Subcutaneous adipose tissue (tissue), 4 donors: ENCODE data around the gene PCSK7. TPM values are rescaled to one million over a fixed set of nuclear protein-coding genes. Genes with fewer than 3 reads are reported as not detected.

Source experiments
- total RNA-seq, 4 donors: library from RNA; depleted of rRNA; stranded (reverse); fragments of >200 nt; gene quantifications; one replicate each; pipeline ENCODE4 v1.1.0, GENCODE V29; 2016
- TF ChIP-seq, protein P1 (sequence below): fragments of 450-650 bp; IDR thresholded peaks from one replicate; pipeline ENCODE4 v1.5.1; 2016; ENCODE audit warnings: low read depth, mild to moderate bottlenecking, control low read depth, antibody characterized with exemption, moderate library complexity

The PCSK7 gene
- total RNA-seq, 4 donors from 2014 or later, result 26.2 to 91.0 (median 46.3) TPM

DNA sequence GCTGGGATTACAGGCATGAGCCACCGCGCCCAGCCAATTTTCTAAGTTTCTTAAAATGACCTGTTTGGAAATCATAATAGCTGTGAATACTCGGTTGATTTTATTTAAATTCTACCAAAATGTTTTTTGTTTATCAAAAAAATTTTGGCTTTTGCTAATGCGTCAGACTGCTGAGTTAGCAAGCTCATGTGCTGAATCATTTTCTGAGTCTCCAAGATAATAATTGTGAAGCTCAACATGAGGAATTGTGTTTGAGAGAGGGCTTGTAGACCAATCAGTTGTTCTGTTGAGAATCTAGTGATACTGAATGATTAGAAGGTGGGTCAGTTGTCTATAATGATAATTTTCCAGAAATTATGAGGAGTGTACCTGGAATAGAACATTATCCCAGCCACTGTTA is 16.5 kb upstream of the PCSK7 start:
- TF ChIP-seq, protein P1, sequence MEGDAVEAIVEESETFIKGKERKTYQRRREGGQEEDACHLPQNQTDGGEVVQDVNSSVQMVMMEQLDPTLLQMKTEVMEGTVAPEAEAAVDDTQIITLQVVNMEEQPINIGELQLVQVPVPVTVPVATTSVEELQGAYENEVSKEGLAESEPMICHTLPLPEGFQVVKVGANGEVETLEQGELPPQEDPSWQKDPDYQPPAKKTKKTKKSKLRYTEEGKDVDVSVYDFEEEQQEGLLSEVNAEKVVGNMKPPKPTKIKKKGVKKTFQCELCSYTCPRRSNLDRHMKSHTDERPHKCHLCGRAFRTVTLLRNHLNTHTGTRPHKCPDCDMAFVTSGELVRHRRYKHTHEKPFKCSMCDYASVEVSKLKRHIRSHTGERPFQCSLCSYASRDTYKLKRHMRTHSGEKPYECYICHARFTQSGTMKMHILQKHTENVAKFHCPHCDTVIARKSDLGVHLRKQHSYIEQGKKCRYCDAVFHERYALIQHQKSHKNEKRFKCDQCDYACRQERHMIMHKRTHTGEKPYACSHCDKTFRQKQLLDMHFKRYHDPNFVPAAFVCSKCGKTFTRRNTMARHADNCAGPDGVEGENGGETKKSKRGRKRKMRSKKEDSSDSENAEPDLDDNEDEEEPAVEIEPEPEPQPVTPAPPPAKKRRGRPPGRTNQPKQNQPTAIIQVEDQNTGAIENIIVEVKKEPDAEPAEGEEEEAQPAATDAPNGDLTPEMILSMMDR, result no peak

DNA sequence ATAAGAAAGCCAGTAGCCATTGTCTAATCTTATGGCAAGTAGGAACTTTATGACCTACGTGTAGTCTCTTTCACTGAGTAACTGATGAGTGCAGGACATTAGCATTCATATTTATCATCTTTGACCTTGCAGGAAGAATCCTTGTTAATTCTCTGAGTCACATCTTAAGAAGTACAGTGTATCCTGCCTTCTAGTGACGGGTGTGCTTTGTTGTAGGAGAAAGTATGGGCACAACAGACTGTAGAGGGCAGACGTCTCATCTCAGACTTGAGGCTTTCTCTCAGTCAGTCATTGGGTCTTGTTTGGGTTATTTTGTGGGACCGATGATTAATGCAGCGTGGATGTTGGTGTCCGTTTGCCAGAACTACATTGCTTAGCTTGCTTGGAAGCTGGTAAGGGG is 7.4 kb upstream of the PCSK7 start:
- TF ChIP-seq, protein P1, result no peak

DNA sequence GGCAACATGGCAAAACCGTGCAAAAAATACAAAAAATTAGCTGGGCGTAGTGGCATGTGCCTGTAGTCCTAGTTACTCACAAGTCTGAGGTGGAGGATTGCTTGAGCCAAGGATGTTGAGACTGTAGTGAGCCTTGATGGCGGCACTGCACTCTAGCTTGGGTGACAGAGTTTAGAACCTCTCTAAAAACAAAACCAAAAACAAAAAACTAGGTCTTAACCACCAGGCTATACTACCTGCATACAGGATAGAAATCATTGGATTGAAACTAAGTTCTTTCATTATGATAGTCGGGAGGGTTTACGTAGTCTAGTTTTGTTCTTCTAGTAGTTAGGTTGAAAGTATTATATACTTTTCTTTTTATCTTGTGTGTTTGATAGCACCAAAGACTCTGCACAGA is 6.3 kb upstream of the PCSK7 start:
- TF ChIP-seq, protein P1, result no peak

DNA sequence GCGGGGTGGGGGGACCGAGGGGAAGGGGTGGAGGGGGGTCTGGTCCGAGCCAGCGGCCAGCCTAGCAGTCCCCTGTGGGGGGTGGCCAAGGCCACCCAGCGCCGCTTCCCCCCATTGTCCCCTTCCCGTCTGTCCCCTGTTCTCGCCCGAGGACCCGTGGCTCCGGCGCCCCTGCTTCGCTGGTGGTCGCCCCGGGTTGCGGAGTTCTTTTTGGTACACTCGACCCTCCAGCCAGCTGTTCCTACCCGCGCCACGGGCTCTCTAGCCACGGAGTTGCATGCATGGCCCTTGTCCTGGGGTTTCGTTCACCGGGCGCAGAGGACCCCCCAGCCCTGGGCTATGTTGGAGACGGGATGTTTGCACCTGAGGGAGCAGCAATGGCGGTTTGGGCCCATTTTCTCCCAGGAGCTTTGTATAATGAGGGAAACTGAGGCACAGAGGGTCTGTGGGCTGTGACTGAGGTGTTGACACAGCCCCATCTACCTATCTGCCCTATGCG is 1.1 kb upstream of the PCSK7 start:
- TF ChIP-seq, protein P1, result no peak

DNA sequence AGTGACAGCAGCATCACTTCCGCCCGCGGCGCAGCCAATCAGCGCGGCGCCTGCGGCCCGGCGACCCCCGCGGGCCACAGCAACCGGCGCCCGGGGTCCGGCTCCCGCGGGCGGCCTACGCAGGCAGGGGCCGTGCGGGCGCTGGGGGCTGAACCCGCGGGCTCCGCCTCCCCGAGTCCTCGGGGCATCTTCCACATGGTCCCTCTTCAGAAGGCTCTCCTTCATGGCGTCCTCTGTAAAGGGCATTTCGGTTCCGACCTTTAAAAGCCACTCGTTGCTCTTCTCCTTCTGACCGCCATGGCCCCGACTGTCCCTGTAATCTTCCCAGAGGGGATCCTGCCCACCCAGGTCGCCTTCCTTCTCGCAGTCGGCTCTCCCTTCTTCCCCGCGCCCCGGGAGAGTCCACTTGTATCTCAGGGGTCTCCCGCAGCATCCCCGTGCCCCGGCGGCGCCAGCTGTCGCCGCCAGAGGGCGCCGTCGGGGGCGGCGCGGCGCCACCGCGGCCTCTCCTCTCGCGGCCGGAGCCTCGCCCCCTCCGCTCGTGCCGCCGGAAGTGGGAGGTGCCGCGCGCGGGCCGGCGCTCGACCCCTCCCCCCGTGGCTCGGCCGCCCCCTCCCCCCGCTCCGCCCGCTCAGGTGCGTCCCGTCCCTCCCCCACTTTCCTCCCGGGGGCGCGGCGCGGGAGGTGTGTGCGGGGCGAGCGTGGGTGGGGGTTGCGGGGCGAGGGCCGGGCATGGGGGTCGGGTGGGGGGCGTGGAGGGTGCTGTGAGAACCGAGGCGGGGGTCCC is 412 bp upstream of the PCSK7 start, which contains the start of gene RNF214:
Gene RNF214, plus strand, starts transcription at position 580 of the 787 bp plus-strand sequence. CDS start 1,602 bp downstream, outside the sequence.
- TF ChIP-seq, protein P1, result no peak

DNA sequence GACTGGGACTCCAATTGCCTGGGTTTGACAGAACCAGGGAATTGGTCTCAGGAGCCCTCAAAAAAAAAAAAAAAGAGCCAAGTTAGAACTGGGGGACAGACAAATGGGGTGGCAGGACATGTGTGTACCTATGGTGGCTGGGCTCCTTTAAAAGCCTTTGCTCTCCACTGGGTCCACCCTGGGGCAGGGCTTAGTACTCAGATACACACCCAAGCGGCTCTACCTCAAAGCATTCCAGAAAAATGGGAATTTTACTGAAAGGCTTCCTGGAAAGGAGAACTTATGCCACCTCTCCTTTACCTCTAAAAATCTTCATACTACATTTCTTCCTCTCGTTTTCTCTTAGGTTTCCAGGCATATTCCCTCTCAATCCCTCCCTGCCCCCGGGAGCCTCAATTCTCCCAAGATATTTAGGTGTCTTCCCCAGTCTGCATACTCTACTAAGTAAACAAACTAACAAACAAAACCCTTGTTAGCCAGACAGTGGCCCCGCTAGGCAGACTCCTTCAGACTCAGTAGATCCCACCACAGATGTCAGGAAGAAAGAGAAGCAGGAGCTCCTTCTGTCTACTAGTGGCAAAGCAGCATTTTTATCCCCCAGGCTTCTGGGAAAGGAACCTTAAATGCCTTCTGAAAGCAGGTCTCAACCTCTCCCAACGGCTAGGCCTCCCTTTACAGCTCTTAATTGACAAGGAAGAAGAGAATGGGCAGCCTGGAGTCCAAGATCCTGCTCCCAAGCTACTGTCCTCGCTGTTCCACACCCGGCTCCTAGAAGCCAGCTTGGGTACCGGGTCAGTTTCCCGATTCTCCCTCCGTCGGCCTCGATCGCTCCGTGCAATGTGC is 653 bp downstream of the PCSK7 start:
- TF ChIP-seq, protein P1, result no peak
